Keratinocyte (primary cell): ENCODE results near the gene ARMC2. TPM values are rescaled to one million over a fixed set of nuclear protein-coding genes. Genes with fewer than 3 reads are reported as not detected.

ENCODE experiments used
- DNase-seq: peaks from one replicate; pipeline ENCODE4 v3.0.0-alpha.2; 2011; ENCODE audit warnings: low read depth, missing footprints, low spot score
- FAIRE-seq: peaks from 2 replicates; lab custom pipeline; 2011; peaks lifted over from hg19 to GRCh38; lab: Jason Lieb, UNC
- H2AFZ ChIP-seq: 2 replicates; pipeline ENCODE4 v1.6.0; 2012; ENCODE audit warnings: low read length, control low read depth, inconsistent platforms; ENCODE audit not compliant: control insufficient read depth
- H3K27ac ChIP-seq: 2 replicates; pipeline ENCODE4 v1.5.1; 2011; ENCODE audit warnings: low read length; ENCODE audit not compliant: control insufficient read depth, insufficient read depth
- H3K27me3 ChIP-seq: 3 replicates; pipeline ENCODE4 v1.6.0; 2011; ENCODE audit warnings: low read length; ENCODE audit not compliant: control insufficient read depth, insufficient read depth; ENCODE audit errors: extremely low read depth
- H3K36me3 ChIP-seq, 2 experiments: 2 replicates in 1 of 2; 3 replicates in 1 of 2; pipeline ENCODE4 v1.5.1; 2011; ENCODE audit warnings: low read length in 2 of 2, mild to moderate bottlenecking in 1 of 2; ENCODE audit not compliant: control insufficient read depth in 2 of 2, insufficient read depth in 2 of 2; ENCODE audit errors: extremely low read depth in 1 of 2
- H3K4me1 ChIP-seq: 3 replicates; pipeline ENCODE4 v1.5.1; 2011; ENCODE audit warnings: low read length; ENCODE audit not compliant: control insufficient read depth, insufficient read depth; ENCODE audit errors: extremely low read depth
- H3K4me2 ChIP-seq: 3 replicates; pipeline ENCODE4 v1.6.0; 2011; ENCODE audit warnings: low read depth, low read length; ENCODE audit not compliant: control insufficient read depth, insufficient read depth; ENCODE audit errors: extremely low read depth
- H3K4me3 ChIP-seq, 3 experiments: fragments of 200-600 bp in 1 of 3; sonication (generic) in 1 of 3; 2 replicates in 2 of 3; 3 replicates in 1 of 3; pipeline ENCODE4 v1.5.1; 2011 to 2016; ENCODE audit warnings: low read length in 3 of 3, mild to moderate bottlenecking in 3 of 3, control low read depth in 2 of 3, inconsistent platforms in 1 of 3, low read depth in 1 of 3, mixed read lengths in 1 of 3, mixed run types in 1 of 3, moderate library complexity in 1 of 3; ENCODE audit not compliant: control insufficient read depth in 2 of 3, insufficient read depth in 2 of 3; ENCODE audit errors: extremely low read depth in 1 of 3
- H3K79me2 ChIP-seq: 2 replicates; pipeline ENCODE4 v1.6.0; 2012; ENCODE audit warnings: low read length; ENCODE audit not compliant: control insufficient read depth, insufficient read depth
- H3K9ac ChIP-seq: 3 replicates; pipeline ENCODE4 v1.6.0; 2011; ENCODE audit warnings: low read length; ENCODE audit not compliant: control insufficient read depth, insufficient read depth; ENCODE audit errors: extremely low read depth
- H3K9me1 ChIP-seq: 3 replicates; pipeline ENCODE4 v1.6.0; 2011; ENCODE audit warnings: low read length; ENCODE audit not compliant: control insufficient read depth, insufficient read depth; ENCODE audit errors: extremely low read depth
- H3K9me3 ChIP-seq: 2 replicates; pipeline ENCODE4 v1.5.1; 2012; ENCODE audit warnings: low read depth, low read length; ENCODE audit not compliant: control insufficient read depth
- H4K20me1 ChIP-seq: 3 replicates; pipeline ENCODE4 v1.6.0; 2011; ENCODE audit warnings: low read length; ENCODE audit not compliant: control insufficient read depth, insufficient read depth; ENCODE audit errors: extremely low read depth
- CTCF ChIP-seq, 3 experiments: IDR thresholded peaks in 1 of 3; conservative IDR thresholded peaks in 1 of 3; optimal IDR thresholded peaks in 1 of 3; 2 replicates in 2 of 3; 3 replicates in 1 of 3; pipeline versions ENCODE3 to v1.5.1; 2011; ENCODE audit warnings: low read length in 3 of 3, mild to moderate bottlenecking in 3 of 3, moderate library complexity in 2 of 3, control low read depth in 1 of 3, inconsistent platforms in 1 of 3; ENCODE audit not compliant: insufficient read depth in 2 of 3; ENCODE audit errors: extremely low read depth in 1 of 3
- EZH2 ChIP-seq: IDR thresholded peaks from one replicate; pipeline ENCODE4 v1.6.1; 2012; ENCODE audit warnings: inconsistent platforms, mild to moderate bottlenecking, low read length, moderate library complexity
- dilution Hi-C: fragments of 300-500 bp; cut with MboI; formaldehyde crosslinking; loops from one replicate; pipeline ENCODE4 v1.7.0; 2020; ENCODE audit warnings: low sequenced_read_pairs; ENCODE audit not compliant: extremely low pct_ligation_motif_present
- polyA plus RNA-seq, 5 experiments: library from polyadenylated mRNA; depleted of rRNA in 3 of 5; stranded (reverse) in 3 of 5; stranded (forward) in 1 of 5; unstranded in 1 of 5; fragments of >200 nt; gene quantifications; 1 replicate in 1 of 5; 2 replicates in 3 of 5; 3 replicates in 1 of 5; pipeline versions ENCODE4 v1.2.1 to v1.2.3, GENCODE V29; 2011 to 2012; ENCODE audit warnings: missing spikeins in 2 of 5, low read depth in 1 of 5, low replicate concordance in 1 of 5

The ARMC2 gene
- polyA plus RNA-seq, 1 donor (not counting 4 experiments of a cell fraction or from before 2014, with no cell fraction given): 3.8 TPM

GRCh38 chr6:108955329-108955949 lies 107.2 kb downstream of the ARMC2 start:
- no peak for FAIRE-seq
- H3K27ac ChIP-seq: no peak overlapping the region
- dilution Hi-C loops: no loop called here
- no peaks in the 10 kb centered on the region for H3K9me3 ChIP-seq
- H4K20me1 ChIP-seq: no peaks in the 10 kb centered on the region
- peaks cover 15% of the 10 kb centered on the region for H3K4me1 ChIP-seq
- H3K4me2 ChIP-seq: no peak overlapping the region
- H3K4me3 ChIP-seq: no peak overlapping the region
- no peaks in the 10 kb centered on the region for H3K79me2 ChIP-seq
- no peak overlapping the region for H3K9ac ChIP-seq
- TF ChIP-seq EZH2: no peak
- no peak for TF ChIP-seq CTCF (optimal IDR thresholded peaks at IDR 0.05 in 1 of 3, IDR thresholded peaks at IDR 0.05 in 1 of 3, conservative IDR thresholded peaks at IDR 0.05 in 1 of 3; ENCODE audit: extremely low read depth in 1 of 3, insufficient read depth in 2 of 3, low read length in 3 of 3)
- no peaks in the 10 kb centered on the region for H3K36me3 ChIP-seq
- no peak for DNase-seq
- H3K9me1 ChIP-seq: no peaks in the 10 kb centered on the region
- no peaks in the 10 kb centered on the region for H3K27me3 ChIP-seq
- H2AFZ ChIP-seq: no peak overlapping the region

GRCh38 chr6:108957221-108957620 lies 109.0 kb downstream of the ARMC2 start:
- no peak overlapping the region for H3K4me3 ChIP-seq
- no peak for FAIRE-seq
- dilution Hi-C loops: no loop called here

More at GRCh38 chr6:108957221-108957620, 109.0 kb downstream of the ARMC2 start:
- Histone ChIP-seq H3K27ac (no peak overlapping the region), H3K4me2 (no peak overlapping the region), H3K36me3 (no peaks in the 10 kb centered on the region), H3K9me3 (no peaks in the 10 kb centered on the region), H3K9me1 (no peaks in the 10 kb centered on the region), H4K20me1 (no peaks in the 10 kb centered on the region), H3K27me3 (no peaks in the 10 kb centered on the region), H3K9ac (no peak overlapping the region), H3K79me2 (no peaks in the 10 kb centered on the region), H3K4me1 (peaks cover 2% of the 10 kb centered on the region), H2AFZ (no peak overlapping the region)
- no peak for TF ChIP-seq CTCF (optimal IDR thresholded peaks at IDR 0.05 in 1 of 3, IDR thresholded peaks at IDR 0.05 in 1 of 3, conservative IDR thresholded peaks at IDR 0.05 in 1 of 3; ENCODE audit: extremely low read depth in 1 of 3, insufficient read depth in 2 of 3, low read length in 3 of 3)
- TF ChIP-seq EZH2: no peak
- DNase-seq: no peak
